ENCODE measurements around the gene CD69. TPM values are rescaled to one million over a fixed set of nuclear protein-coding genes. Genes with fewer than 3 reads are reported as not detected.

Gene CD69
- total RNA-seq, 1 experiment from 2014 or later = not detected

- POLR2A ChIA-PET (ENCODE audit: unreplicated experiment) = interaction anchor here (0.6 kb wide), 1 partner anchor 454 kb away, joined by 5 read pairs; no protein-coding TSS in a partner anchor
- no peak overlapping the region for H2AFZ ChIP-seq
- H3K4me2 ChIP-seq = no peak overlapping the region
- intact Hi-C loops (cut with micrococcal nuclease; ENCODE audit: unreplicated experiment) = no loop called here
- peaks cover 13% of the 10 kb centered on the region for H3K4me1 ChIP-seq (replicated peaks; ENCODE audit: insufficient read depth)
- H3K4me3 ChIP-seq = no peak overlapping the region
- H4K20me1 ChIP-seq (ENCODE audit: insufficient read depth) = no peaks in the 10 kb centered on the region
- H3K27me3 ChIP-seq (ENCODE audit: insufficient read depth, low read depth) = no peaks in the 10 kb centered on the region
- TF ChIP-seq EZH2 (IDR thresholded peaks at IDR 0.05; ENCODE audit: low read depth) (no peak), CTCF (conservative IDR thresholded peaks at IDR 0.05) (no peak)
- no TSS peak for BruUV-seq (replicated peaks)
- no peaks in the 10 kb centered on the region for H3K79me2 ChIP-seq (ENCODE audit: low read depth)
- no peaks in the 10 kb centered on the region for H3K9me2 ChIP-seq (ENCODE audit: insufficient read depth)
- DNase-seq = no peak
- no peaks in the 10 kb centered on the region for H3K9me3 ChIP-seq (ENCODE audit: insufficient read depth, low read depth)
- no peaks in the 10 kb centered on the region for H3K36me3 ChIP-seq (ENCODE audit: low read depth)
- no peak overlapping the region for H3K27ac ChIP-seq
- H3F3A ChIP-seq (ENCODE audit: insufficient read depth, low read depth) = no peaks in the 10 kb centered on the region
- CTCF ChIA-PET = interaction anchor here (1.4 kb wide), 1 partner anchor 16 kb away, joined by 3 read pairs; no protein-coding TSS in a partner anchor
Observed at GRCh38 chr12:9736936-9737705, 23.6 kb downstream of the CD69 start.

GRCh38 chr12:9735601-9736000 lies 25.1 kb downstream of the CD69 start:
- intact Hi-C loops (cut with micrococcal nuclease; ENCODE audit: unreplicated experiment) = no loop called here
- TF ChIP-seq CTCF (conservative IDR thresholded peaks at IDR 0.05) = no peak
- no peak for TF ChIP-seq EZH2 (IDR thresholded peaks at IDR 0.05; ENCODE audit: low read depth)
- Histone ChIP-seq H3K36me3 (ENCODE audit: low read depth) (no peaks in the 10 kb centered on the region), H3F3A (ENCODE audit: insufficient read depth, low read depth) (no peaks in the 10 kb centered on the region), H3K4me2 (no peak overlapping the region), H3K79me2 (ENCODE audit: low read depth) (no peaks in the 10 kb centered on the region), H3K9me3 (ENCODE audit: insufficient read depth, low read depth) (no peaks in the 10 kb centered on the region), H3K27me3 (ENCODE audit: insufficient read depth, low read depth) (no peaks in the 10 kb centered on the region), H3K27ac (no peak overlapping the region), H3K4me3 (no peak overlapping the region), H4K20me1 (ENCODE audit: insufficient read depth) (no peaks in the 10 kb centered on the region), H3K9me2 (ENCODE audit: insufficient read depth) (no peaks in the 10 kb centered on the region), H2AFZ (no peak overlapping the region), H3K4me1 (replicated peaks; ENCODE audit: insufficient read depth) (0 out of 2 replicates have a peak, but pooled peaks cover 5% of the 10 kb centered on the region)
- no peak for DNase-seq
- ChIA-PET CTCF (no interaction called here), POLR2A (ENCODE audit: unreplicated experiment) (no interaction called here)
- no TSS peak for BruUV-seq (replicated peaks)

GRCh38 chr12:9732921-9733461 lies 27.7 kb downstream of the CD69 start, which contains the start of gene CLECL1:
TSS of gene CLECL1 (minus strand) at chr12:9733097.
- peaks cover 5% of the 10 kb centered on the region; the same call in 1 of the 2 replicates for H3K4me1 ChIP-seq (replicated peaks; ENCODE audit: insufficient read depth)
- H3K36me3 ChIP-seq (ENCODE audit: low read depth) = no peaks in the 10 kb centered on the region
- BruUV-seq (replicated peaks) = no TSS peak
- no peaks in the 10 kb centered on the region for H3K9me3 ChIP-seq (ENCODE audit: insufficient read depth, low read depth)
- H2AFZ ChIP-seq = peak within 1 kb of the TSS; percentile 31; the same call in 1 of the 2 replicates
- H4K20me1 ChIP-seq (ENCODE audit: insufficient read depth) = no peaks in the 10 kb centered on the region
- no peaks in the 10 kb centered on the region for H3K79me2 ChIP-seq (ENCODE audit: low read depth)
- ChIA-PET CTCF (no interaction called here), POLR2A (ENCODE audit: unreplicated experiment) (no interaction called here)
- no peak for TF ChIP-seq EZH2 (IDR thresholded peaks at IDR 0.05; ENCODE audit: low read depth)
- TF ChIP-seq CTCF (conservative IDR thresholded peaks at IDR 0.05) = no peak
- H3K9me2 ChIP-seq (ENCODE audit: insufficient read depth) = no peaks in the 10 kb centered on the region
- no peak within 1 kb of the TSS for H3K4me3 ChIP-seq
- no peak for DNase-seq
- H3K4me2 ChIP-seq = no peak within 1 kb of the TSS
- H3K27ac ChIP-seq = no peak within 1 kb of the TSS
- no peaks in the 10 kb centered on the region for H3F3A ChIP-seq (ENCODE audit: insufficient read depth, low read depth)
- intact Hi-C loops (cut with micrococcal nuclease; ENCODE audit: unreplicated experiment) = no loop called here
- H3K27me3 ChIP-seq (ENCODE audit: insufficient read depth, low read depth) = no peaks in the 10 kb centered on the region
